ENCODE measurements around the gene CLCN6. TPM values are rescaled to one million over a fixed set of nuclear protein-coding genes. Genes with fewer than 3 reads are reported as not detected.

The CLCN6 gene
- total and polyA plus RNA-seq, 2 of the 13 experiments (the other 11 are each of a cell fraction or from before 2014, with no cell fraction given): 14.9 to 19.3 TPM

GRCh38 chr1:11860587-11860986 is 54.6 kb downstream of the CLCN6 start (continued):
- TF ChIP-seq KIAA2018 (CRISPR knock-in tag; IDR thresholded peaks at IDR 0.05; ENCODE audit: borderline replicate concordance): no peak

GRCh38 chr1:11862890-11863289 is 56.9 kb downstream of the CLCN6 start:
- no peak overlapping the region for H3K27ac ChIP-seq (ENCODE audit: extremely low read length, insufficient read depth, low read length)
- H3K79me2 ChIP-seq (ENCODE audit: insufficient read depth, low read length): no peaks in the 10 kb centered on the region
- no peaks in the 10 kb centered on the region for H3K9me3 ChIP-seq (ENCODE audit: low read length)
- H2AFZ ChIP-seq (ENCODE audit: low read length): no peak overlapping the region
- ATAC-seq (no peak), DNase-seq (ENCODE audit: low spot score) (no peak), FAIRE-seq (no peak)
- H3K36me3 ChIP-seq (replicated peaks in 1 of 2; ENCODE audit: control insufficient read depth in 1 of 2, insufficient read depth in 2 of 2, low read length in 2 of 2): no peaks in the 10 kb centered on the region
- peaks cover 0 to 13% of the 10 kb centered on the region in 2 experiments; a peak in 4 of 5 replicates for H3K27me3 ChIP-seq (ENCODE audit: control insufficient read depth in 1 of 2, insufficient read depth in 2 of 2, low read length in 2 of 2)
- ChIA-PET POLR2A (no interaction called here), CTCF (ENCODE audit: low intra/inter-chr PET ratio, low total read pairs) (no interaction called here)
- no peaks in the 10 kb centered on the region for H4K20me1 ChIP-seq (ENCODE audit: insufficient read depth, low read length)
- no peaks in the 10 kb centered on the region for H3K4me1 ChIP-seq (ENCODE audit: insufficient read depth, low read length)
- H3K4me2 ChIP-seq (ENCODE audit: low read depth, low read length): no peak overlapping the region
- BruUV-seq (replicated peaks): no TSS peak
- intact Hi-C loops (cut with micrococcal nuclease; ENCODE audit: unreplicated experiment): no loop called here
- H3K9ac ChIP-seq (ENCODE audit: insufficient read depth, low read depth, low read length): no peak overlapping the region
- H3K4me3 ChIP-seq (replicated peaks in 1 of 3; ENCODE audit: insufficient read depth in 1 of 3, low read depth in 2 of 3, low read length in 3 of 3): no peak overlapping the region
- 25% methylated on average over 6 of the region's 6 CpGs for WGBS (ENCODE audit: low lambda C conversion rate)
- in situ Hi-C loops (cut with HindIII; ENCODE audit: extremely low pct_ligation_motif_present, low pct_unique_long_range_greater_than_20kb): no loop called here
- no peak for TF ChIP-seq RAD21 (CRISPR knock-in tag; IDR thresholded peaks at IDR 0.05)
- TF ChIP-seq HMGA1 (CRISPR knock-in tag; conservative IDR thresholded peaks at IDR 0.05): no peak
- TF ChIP-seq BHLHE40 (IDR thresholded peaks at IDR 0.05; ENCODE audit: low read length): no peak
- TF ChIP-seq ZBED4 (CRISPR knock-in tag; IDR thresholded peaks at IDR 0.05; ENCODE audit: borderline replicate concordance): no peak
- no peak for TF ChIP-seq DRAP1 (CRISPR knock-in tag; IDR thresholded peaks at IDR 0.05)
- no peak for TF ChIP-seq ATRX (CRISPR knock-in tag; IDR thresholded peaks at IDR 0.05; ENCODE audit: borderline replicate concordance)
- no peak for TF ChIP-seq TRIM22 (IDR thresholded peaks at IDR 0.05)
- TF ChIP-seq ZNF724P (CRISPR knock-in tag; IDR thresholded peaks at IDR 0.05; ENCODE audit: borderline replicate concordance): no peak
- TF ChIP-seq MYNN (CRISPR knock-in tag; IDR thresholded peaks at IDR 0.05; ENCODE audit: low read depth): no peak

Data from HepG2 (cell line).